GM12864 (cell line): ENCODE data around the gene PLCG2.

ENCODE experiments used
- DNase-seq: peaks from one replicate; pipeline ENCODE4 v3.0.0-alpha.2; 2011; ENCODE audit warnings: low read depth
- H3K4me3 ChIP-seq: 2 replicates; pipeline ENCODE4 v1.5.1; 2011; ENCODE audit warnings: mild to moderate bottlenecking, low read depth, low read length, control low read depth
- TF ChIP-seq, protein P1 (sequence below): IDR thresholded peaks from 2 replicates; pipeline ENCODE4 v1.5.1; 2011; ENCODE audit warnings: low read depth, mild to moderate bottlenecking, moderate library complexity, low read length, control low read depth, inconsistent platforms; ENCODE audit errors: missing control alignments

PLCG2 gene

DNA sequence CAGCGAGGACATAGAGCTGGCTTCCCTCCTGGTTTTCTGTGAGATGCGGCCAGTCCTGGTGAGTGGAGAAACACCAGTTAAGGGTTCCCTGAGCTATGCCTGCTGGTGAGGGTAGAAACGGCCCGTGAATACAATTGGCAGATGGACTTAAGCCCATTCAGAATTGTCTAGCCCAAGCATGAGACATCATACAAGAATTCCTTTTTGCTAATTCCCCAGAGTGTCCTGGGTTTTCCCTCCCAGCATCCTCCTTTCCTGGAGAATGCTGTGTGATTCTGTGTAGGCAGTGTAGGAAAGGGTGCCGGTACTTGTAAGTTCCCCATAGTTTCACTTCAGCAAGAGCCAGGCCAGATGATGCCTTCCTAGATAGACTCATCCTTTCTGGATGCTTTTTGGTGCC, 167.1 kb downstream of the PLCG2 start:
- TF ChIP-seq, protein P1, sequence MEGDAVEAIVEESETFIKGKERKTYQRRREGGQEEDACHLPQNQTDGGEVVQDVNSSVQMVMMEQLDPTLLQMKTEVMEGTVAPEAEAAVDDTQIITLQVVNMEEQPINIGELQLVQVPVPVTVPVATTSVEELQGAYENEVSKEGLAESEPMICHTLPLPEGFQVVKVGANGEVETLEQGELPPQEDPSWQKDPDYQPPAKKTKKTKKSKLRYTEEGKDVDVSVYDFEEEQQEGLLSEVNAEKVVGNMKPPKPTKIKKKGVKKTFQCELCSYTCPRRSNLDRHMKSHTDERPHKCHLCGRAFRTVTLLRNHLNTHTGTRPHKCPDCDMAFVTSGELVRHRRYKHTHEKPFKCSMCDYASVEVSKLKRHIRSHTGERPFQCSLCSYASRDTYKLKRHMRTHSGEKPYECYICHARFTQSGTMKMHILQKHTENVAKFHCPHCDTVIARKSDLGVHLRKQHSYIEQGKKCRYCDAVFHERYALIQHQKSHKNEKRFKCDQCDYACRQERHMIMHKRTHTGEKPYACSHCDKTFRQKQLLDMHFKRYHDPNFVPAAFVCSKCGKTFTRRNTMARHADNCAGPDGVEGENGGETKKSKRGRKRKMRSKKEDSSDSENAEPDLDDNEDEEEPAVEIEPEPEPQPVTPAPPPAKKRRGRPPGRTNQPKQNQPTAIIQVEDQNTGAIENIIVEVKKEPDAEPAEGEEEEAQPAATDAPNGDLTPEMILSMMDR = no peak
- no peak overlapping the region for H3K4me3 ChIP-seq
- no peak for DNase-seq

DNA sequence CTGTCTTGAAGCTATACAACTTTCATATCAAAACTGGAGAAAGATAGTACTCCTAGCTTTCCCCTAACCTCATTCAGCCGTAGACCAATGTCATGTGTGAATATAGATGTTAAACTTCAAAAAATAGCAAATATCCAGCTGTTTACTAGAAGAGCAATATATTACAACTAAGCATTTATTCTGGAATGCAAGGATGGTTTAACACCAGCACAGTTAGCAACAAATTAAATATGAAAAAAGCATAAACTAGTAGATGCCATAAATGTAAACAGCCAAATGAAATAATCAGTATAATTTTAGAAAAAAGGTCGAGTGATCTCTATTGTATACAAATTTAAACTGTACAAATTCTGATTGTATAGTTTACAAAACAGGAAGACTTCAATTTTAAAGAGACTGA, 172.5 kb downstream of the PLCG2 start:
- TF ChIP-seq, protein P1 = no peak
- no peak overlapping the region for H3K4me3 ChIP-seq
- DNase-seq = no peak

DNA sequence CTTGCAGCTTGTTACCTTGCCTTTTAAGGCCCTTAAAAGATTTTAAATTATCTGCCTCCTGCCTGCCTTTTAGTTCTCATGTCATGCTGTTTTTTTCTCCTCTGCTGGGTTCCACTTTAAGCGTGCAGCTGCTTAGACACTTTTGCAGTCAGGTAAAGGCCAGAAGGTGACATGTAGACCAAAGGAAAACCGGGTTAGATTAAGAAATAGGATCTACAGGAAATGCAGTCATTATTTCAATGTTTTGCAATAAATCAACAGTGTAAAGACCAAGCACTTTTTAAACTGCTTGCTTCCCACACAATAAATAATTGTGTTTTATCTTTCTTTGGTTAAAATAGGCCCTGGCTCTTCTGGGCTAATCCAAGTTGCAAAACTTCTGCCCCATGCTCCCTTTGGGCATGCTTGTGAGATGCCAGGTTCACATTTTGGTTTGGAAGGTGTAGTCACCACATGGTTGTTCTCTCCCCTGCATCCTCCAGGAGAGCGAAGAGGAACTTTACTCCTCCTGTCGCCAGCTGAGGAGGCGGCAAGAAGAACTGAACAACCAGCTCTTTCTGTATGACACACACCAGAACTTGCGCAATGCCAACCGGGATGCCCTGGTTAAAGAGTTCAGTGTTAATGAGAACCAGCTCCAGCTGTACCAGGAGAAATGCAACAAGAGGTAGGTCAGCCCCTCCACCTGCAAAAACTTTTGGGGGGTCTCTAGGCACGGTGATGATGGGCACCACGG, 177.3 kb downstream of the PLCG2 start:
- DNase-seq = no peak
- TF ChIP-seq, protein P1 = no peak
- no peak overlapping the region for H3K4me3 ChIP-seq

DNA sequence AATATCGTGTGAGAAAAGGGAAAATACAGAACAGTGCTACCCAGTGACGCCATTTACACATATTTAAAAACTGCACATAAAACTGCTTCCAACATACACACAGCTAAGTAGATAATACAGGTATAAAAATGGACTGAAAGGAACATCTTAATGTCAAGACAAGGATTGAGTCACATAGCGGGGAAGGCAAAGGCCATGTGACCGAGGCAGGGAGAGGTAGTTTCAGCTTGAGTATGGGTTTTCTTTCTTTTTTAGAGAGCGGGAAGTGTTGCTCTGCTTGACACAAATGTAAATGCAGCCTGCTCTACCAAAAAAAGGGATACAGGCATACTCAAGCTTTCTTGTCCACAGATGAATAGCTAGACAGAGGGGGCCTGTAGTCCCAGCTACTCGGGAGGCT, 185.7 kb downstream of the PLCG2 start:
- peak; percentile 10 for DNase-seq
- H3K4me3 ChIP-seq = no peak overlapping the region; the same call in 1 of the 2 replicates
- TF ChIP-seq, protein P1 = no peak

DNA sequence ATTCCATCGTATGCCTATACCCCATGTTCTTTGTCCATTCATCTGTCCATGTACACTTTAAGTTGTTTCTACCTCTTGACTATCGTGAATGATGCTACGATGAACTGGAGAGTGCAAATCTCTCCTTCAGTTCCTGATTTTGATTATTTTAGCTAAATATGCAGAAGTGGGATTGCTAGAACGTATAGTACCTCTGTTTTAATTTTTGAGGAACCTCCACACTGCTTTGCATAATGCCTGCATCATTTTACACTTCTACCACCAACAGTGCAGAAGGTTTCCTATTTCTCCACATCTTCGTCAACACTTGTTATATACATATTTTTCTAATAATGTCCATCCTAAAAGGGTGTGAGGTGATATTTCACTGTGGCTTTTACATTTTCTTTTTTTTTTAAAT, 188.3 kb downstream of the PLCG2 start:
- TF ChIP-seq, protein P1 = no peak
- H3K4me3 ChIP-seq = no peak overlapping the region
- no peak for DNase-seq

DNA sequence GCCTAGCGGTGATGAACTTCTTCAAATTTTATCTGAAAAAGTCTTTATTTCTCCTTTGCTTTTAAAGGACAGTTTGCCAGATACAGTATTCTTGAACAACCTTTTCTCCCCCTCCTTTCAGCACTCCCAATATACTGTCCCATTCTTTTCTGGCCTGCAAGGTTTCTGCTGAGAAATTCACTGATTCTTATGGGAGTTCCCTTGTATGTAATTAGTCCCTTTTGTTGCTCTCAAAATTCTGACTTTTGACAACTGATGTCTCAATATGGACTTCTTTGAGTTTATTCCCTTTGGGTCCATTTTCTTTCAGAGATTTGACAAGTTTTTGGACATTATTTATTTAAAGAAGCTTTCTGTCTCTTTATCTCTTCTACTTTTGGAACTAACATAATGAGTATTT, 192.8 kb downstream of the PLCG2 start:
- no peak for DNase-seq
- H3K4me3 ChIP-seq = no peak overlapping the region
- TF ChIP-seq, protein P1 = no peak

DNA sequence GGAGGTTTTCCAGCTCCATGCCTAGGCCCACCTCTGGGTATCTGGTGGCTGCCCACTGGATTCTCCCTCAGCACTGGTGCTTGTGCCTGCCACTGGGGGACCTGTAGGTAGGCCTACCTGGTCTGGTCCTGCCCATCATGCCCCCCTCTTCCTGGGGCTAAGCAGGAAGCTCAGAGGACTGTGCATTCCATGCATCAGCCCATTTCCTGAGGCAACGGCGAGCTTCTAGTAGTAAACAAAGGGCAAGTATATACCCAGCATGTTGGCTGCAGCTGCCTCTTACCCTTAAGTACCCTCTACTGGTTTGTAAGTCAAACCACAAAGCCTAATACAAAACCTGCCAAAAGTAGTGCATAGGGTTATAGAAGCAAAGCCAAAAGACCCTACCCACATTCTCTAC, 194.6 kb downstream of the PLCG2 start:
- TF ChIP-seq, protein P1 = no peak
- no peak overlapping the region for H3K4me3 ChIP-seq
- DNase-seq = no peak
